Skin of body (tissue), 3 donors: ENCODE measurements around the gene DDX52. TPM values are rescaled to one million over a fixed set of nuclear protein-coding genes. Genes with fewer than 3 reads are reported as not detected.

Experiments
- DNase-seq: peaks from one replicate; lab custom pipeline; 2025; lab: John Stamatoyannopoulos, UW
- small RNA-seq: library from RNA; depleted of rRNA; stranded (forward); fragments of <200 nt; gene quantifications from one replicate; pipeline ENCODE3, GENCODE V24; 2014; ENCODE audit warnings: low replicate concordance
- total RNA-seq: library from RNA; depleted of rRNA; stranded (reverse); fragments of >200 nt; gene quantifications from one replicate; pipeline ENCODE4 v1.2.3, GENCODE V29; 2014

DDX52 gene
- total RNA-seq, 1 donor from 2014 or later: 20.7 TPM

GRCh38 chr17:37576281-37576680 lies 67.0 kb downstream of the DDX52 start:
- no peak for DNase-seq

- DNase-seq: no peak
Observed at GRCh38 chr17:37574427-37574826, 68.8 kb downstream of the DDX52 start.

- no peak for DNase-seq
Observed at GRCh38 chr17:37571674-37572073, 71.6 kb downstream of the DDX52 start.

- no peak for DNase-seq
Observed at GRCh38 chr17:37570527-37571093, 72.6 kb downstream of the DDX52 start.

DNA sequence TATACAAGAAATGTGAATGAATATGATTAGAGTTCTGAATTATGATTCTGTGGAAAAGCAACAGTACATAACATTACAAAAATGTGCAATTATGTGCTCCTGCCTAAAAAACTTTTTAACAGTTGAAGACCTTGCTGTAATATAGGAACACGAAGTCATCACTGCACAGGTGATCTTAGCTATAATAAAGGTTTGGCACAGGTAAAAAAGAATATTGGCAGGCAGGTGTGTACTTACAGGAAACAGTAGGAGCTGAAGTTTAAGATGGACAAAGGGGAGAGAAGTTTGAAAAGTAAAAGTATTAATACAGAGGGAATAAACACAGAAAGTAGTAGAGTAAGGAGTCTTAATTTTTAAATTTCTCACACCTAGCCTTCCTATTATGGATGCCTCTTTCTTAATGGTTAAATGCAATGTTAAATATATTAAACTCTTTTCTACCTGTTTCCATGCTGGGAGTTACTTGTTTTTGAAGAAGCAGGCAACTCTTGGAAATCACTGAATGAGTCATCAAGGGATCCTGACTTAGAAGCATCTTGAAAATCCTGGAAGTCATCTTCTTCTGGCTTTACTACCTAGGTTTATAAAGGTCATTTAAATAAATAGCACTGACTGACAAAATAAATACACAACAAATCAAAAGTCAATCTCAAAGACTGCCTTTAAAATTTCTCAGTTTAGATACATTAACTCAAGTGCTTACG lies 74.7 kb downstream of the DDX52 start:
- no peak for DNase-seq

GRCh38 chr17:37567538-37567937 lies 75.7 kb downstream of the DDX52 start:
- no peak for DNase-seq

DNA sequence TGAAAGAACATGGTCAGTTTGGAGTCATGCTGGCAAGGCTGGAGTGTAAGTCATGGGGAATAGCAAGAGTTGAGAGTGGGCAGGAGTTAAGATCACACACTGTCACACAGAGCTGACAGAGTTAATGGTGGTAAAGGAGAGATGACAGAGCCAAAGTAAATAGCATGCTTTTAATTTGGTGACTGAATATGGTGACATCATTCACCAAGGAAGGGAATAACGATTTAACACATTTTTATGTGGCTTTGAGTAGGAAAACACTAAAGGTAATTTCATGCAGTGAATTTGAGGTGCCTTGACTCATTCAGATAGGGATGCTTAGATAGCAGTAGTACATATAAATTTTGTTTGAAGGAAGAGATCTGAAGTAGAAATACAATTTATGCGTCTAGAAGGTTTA lies 76.1 kb downstream of the DDX52 start:
- no peak for DNase-seq

DNA sequence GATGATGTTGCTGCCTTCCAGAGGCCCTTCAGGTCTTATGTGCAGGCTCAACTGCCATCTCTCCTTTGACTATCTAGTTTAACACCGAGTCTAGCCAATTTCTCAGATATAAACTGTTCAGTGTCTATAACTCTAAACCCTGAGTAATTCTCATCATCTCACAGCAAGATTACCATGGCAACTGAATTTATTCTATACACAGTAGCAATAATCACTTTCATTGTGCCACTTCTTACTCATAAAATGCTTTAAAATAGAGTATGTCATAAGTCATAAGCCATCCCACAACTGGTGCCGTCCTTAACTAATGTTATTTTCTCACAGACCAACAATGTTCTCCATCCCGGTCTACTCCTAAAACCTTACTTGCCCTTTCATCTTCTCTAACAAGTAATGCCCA lies 79.0 kb downstream of the DDX52 start:
- DNase-seq: no peak

- no peak for DNase-seq
Observed at GRCh38 chr17:37562016-37562745, 81.1 kb downstream of the DDX52 start.

Small RNA genes within 50 kb of the gene (small RNA-seq; reads per million reads assigned to genes)
- gene MIR378J: not detected

Other genes starting within 250 kb of the DDX52 start
- 76.0 TPM for gene ACACA, start 236.6 kb downstream of the DDX52 start, total RNA-seq
- gene TADA2A, start 236.6 kb downstream of the DDX52 start, total RNA-seq: 25.5 TPM
- gene DUSP14, start 153.6 kb downstream of the DDX52 start, total RNA-seq: 13.6 TPM
- 26.1 TPM for gene SYNRG, start 34.0 kb downstream of the DDX52 start, total RNA-seq
- gene HNF1B, start 101.6 kb upstream of the DDX52 start, total RNA-seq: not detected